ENCODE results near the gene IMPG2.

The IMPG2 gene

DNA sequence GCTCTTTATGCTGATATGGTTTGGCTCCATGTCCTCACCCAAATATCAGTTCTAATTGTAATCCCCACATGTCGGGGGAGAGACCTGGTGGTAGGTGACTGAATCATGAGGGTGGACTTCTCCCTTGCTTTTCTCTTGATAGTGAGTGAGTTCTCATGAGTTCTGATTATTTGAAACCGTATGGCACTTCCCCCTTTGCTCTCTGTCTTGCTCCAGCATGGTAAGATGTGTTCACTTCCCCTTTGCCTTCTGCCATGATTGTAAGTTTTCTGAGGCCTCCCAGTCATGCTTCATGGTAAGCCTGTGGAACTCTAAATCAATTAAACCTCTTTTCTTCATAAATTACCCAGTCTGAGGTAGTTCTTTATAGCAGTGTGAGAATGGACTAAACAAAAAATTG, 107.6 kb downstream of the IMPG2 start (continued):
- TF ChIP-seq FEZF1 (tag by site-specific recombination; IDR thresholded peaks at IDR 0.05) (no peak), GLIS1 (tag by site-specific recombination; IDR thresholded peaks at IDR 0.05) (no peak), ZEB2 (tag by site-specific recombination; IDR thresholded peaks at IDR 0.05) (no peak), GLIS2 (tag by site-specific recombination; IDR thresholded peaks at IDR 0.05) (no peak)
- TF ChIP-seq, protein P1, sequence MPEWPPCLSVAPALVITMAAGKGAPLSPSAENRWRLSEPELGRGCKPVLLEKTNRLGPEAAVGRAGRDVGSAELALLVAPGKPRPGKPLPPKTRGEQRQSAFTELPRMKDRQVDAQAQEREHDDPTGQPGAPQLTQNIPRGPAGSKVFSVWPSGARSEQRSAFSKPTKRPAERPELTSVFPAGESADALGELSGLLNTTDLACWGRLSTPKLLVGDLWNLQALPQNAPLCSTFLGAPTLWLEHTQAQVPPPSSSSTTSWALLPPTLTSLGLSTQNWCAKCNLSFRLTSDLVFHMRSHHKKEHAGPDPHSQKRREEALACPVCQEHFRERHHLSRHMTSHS (tag by site-specific recombination; IDR thresholded peaks at IDR 0.05): no peak

DNA sequence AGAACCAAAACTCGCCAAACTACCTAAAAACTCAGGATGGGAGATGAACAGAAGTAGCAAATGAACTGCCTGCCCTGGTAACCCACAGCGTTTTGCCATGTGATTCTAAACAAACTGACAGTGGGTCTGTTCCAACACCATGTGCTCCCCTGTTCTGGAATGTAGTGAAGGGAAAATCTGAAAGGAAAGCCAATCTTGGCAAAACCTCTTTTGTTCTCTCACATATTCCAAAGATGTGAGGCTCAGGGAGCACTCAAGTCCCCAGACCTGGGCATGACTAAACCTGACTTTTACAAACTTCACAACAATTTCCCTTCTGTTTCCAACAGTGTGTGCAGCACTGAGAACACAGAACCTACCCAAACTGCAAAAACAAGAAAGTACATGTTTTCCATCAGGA, 116.1 kb downstream of the IMPG2 start:
- Histone ChIP-seq H3K27ac (ENCODE audit: extremely low read depth, low read depth, low read length) (no peak overlapping the region), H3K4me1 (ENCODE audit: control insufficient read depth, insufficient read depth, low read length) (peaks cover 10% of the 10 kb centered on the region; the same call in 1 of the 2 replicates), H3K9me3 (ENCODE audit: control insufficient read depth, insufficient read depth, low read depth, low read length) (no peaks in the 10 kb centered on the region), H3K4me3 (ENCODE audit: low read depth, low read length) (no peak overlapping the region), H3K36me3 (ENCODE audit: control insufficient read depth in 2 of 2, insufficient read depth in 1 of 2, low read length in 2 of 2) (no peaks in the 10 kb centered on the region)
- ChIA-PET POLR2A (no interaction called here), CTCF (no interaction called here)
- no peak for TF ChIP-seq ZNF274 (IDR thresholded peaks at IDR 0.05; ENCODE audit: low read length)
- no peak for TF ChIP-seq ZNF274 (tag by site-specific recombination; IDR thresholded peaks at IDR 0.05; ENCODE audit: borderline replicate concordance)
- no peak for TF ChIP-seq ZNF398 (tag by site-specific recombination; IDR thresholded peaks at IDR 0.05)
- no peak for TF ChIP-seq YY2 (tag by site-specific recombination; IDR thresholded peaks at IDR 0.05)
- TF ChIP-seq ZNF426 (tag by site-specific recombination; IDR thresholded peaks at IDR 0.05): no peak
- TF ChIP-seq, protein P2, sequence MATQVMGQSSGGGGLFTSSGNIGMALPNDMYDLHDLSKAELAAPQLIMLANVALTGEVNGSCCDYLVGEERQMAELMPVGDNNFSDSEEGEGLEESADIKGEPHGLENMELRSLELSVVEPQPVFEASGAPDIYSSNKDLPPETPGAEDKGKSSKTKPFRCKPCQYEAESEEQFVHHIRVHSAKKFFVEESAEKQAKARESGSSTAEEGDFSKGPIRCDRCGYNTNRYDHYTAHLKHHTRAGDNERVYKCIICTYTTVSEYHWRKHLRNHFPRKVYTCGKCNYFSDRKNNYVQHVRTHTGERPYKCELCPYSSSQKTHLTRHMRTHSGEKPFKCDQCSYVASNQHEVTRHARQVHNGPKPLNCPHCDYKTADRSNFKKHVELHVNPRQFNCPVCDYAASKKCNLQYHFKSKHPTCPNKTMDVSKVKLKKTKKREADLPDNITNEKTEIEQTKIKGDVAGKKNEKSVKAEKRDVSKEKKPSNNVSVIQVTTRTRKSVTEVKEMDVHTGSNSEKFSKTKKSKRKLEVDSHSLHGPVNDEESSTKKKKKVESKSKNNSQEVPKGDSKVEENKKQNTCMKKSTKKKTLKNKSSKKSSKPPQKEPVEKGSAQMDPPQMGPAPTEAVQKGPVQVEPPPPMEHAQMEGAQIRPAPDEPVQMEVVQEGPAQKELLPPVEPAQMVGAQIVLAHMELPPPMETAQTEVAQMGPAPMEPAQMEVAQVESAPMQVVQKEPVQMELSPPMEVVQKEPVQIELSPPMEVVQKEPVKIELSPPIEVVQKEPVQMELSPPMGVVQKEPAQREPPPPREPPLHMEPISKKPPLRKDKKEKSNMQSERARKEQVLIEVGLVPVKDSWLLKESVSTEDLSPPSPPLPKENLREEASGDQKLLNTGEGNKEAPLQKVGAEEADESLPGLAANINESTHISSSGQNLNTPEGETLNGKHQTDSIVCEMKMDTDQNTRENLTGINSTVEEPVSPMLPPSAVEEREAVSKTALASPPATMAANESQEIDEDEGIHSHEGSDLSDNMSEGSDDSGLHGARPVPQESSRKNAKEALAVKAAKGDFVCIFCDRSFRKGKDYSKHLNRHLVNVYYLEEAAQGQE (tag by site-specific recombination; IDR thresholded peaks at IDR 0.05): no peak
- TF ChIP-seq ZNF747 (tag by site-specific recombination; IDR thresholded peaks at IDR 0.05): no peak
- no peak for TF ChIP-seq ZBTB20 (tag by site-specific recombination; IDR thresholded peaks at IDR 0.05)
- no peak for TF ChIP-seq ZNF521 (tag by site-specific recombination; IDR thresholded peaks at IDR 0.05)
- no peak for TF ChIP-seq ZSCAN5A (tag by site-specific recombination; IDR thresholded peaks at IDR 0.05)
- TF ChIP-seq ZNF202 (tag by site-specific recombination; IDR thresholded peaks at IDR 0.05; ENCODE audit: borderline replicate concordance): no peak
- no peak for TF ChIP-seq ZSCAN23 (tag by site-specific recombination; IDR thresholded peaks at IDR 0.05)
- no peak for TF ChIP-seq ZNF341 (tag by site-specific recombination; IDR thresholded peaks at IDR 0.05; ENCODE audit: low read depth)
- TF ChIP-seq ZNF624 (tag by site-specific recombination; IDR thresholded peaks at IDR 0.05): no peak
- TF ChIP-seq, protein P3, sequence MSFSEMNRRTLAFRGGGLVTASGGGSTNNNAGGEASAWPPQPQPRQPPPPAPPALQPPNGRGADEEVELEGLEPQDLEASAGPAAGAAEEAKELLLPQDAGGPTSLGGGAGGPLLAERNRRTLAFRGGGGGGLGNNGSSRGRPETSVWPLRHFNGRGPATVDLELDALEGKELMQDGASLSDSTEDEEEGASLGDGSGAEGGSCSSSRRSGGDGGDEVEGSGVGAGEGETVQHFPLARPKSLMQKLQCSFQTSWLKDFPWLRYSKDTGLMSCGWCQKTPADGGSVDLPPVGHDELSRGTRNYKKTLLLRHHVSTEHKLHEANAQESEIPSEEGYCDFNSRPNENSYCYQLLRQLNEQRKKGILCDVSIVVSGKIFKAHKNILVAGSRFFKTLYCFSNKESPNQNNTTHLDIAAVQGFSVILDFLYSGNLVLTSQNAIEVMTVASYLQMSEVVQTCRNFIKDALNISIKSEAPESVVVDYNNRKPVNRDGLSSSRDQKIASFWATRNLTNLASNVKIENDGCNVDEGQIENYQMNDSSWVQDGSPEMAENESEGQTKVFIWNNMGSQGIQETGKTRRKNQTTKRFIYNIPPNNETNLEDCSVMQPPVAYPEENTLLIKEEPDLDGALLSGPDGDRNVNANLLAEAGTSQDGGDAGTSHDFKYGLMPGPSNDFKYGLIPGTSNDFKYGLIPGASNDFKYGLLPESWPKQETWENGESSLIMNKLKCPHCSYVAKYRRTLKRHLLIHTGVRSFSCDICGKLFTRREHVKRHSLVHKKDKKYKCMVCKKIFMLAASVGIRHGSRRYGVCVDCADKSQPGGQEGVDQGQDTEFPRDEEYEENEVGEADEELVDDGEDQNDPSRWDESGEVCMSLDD (tag by site-specific recombination; IDR thresholded peaks at IDR 0.05): no peak
- no peak for TF ChIP-seq TCF7L2 (IDR thresholded peaks at IDR 0.05; ENCODE audit: borderline replicate concordance, low read depth, low read length)
- no peak for TF ChIP-seq ZFP3 (tag by site-specific recombination; IDR thresholded peaks at IDR 0.05; ENCODE audit: low read depth)
- TF ChIP-seq, protein P4, sequence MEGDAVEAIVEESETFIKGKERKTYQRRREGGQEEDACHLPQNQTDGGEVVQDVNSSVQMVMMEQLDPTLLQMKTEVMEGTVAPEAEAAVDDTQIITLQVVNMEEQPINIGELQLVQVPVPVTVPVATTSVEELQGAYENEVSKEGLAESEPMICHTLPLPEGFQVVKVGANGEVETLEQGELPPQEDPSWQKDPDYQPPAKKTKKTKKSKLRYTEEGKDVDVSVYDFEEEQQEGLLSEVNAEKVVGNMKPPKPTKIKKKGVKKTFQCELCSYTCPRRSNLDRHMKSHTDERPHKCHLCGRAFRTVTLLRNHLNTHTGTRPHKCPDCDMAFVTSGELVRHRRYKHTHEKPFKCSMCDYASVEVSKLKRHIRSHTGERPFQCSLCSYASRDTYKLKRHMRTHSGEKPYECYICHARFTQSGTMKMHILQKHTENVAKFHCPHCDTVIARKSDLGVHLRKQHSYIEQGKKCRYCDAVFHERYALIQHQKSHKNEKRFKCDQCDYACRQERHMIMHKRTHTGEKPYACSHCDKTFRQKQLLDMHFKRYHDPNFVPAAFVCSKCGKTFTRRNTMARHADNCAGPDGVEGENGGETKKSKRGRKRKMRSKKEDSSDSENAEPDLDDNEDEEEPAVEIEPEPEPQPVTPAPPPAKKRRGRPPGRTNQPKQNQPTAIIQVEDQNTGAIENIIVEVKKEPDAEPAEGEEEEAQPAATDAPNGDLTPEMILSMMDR (tag by site-specific recombination; IDR thresholded peaks at IDR 0.05): no peak
- no peak for TF ChIP-seq ZNF677 (tag by site-specific recombination; IDR thresholded peaks at IDR 0.05)

All from HEK293 (cell line).